ENCODE results near the gene TCF12. TPM values are rescaled to one million over a fixed set of nuclear protein-coding genes. Genes with fewer than 3 reads are reported as not detected.
A peak's percentile ranks its signal among the peaks of the same experiment; 100 is the strongest.

The TCF12 gene
- polyA plus RNA-seq, 1 donor (not counting 4 experiments of a cell fraction or from before 2014, with no cell fraction given): 48.3 TPM

DNA sequence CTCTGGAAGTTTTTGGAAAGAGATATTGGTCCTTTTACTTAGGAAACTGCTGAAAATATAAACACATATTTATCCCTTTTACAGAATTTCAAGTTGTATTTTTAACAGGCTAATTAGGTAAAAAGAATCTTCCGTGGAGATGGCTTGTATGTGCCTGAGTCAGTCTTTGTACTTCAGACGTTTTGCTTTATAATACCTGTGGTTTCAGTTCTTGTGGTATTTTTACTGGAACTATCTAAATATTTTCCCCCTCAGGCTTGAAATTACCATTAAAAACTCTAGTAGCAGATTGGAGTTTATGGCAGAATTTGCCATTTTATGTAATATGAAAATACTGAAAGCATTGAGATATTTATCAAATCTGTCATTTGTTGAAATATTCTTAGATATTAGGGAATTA, 306.2 kb downstream of the TCF12 start:
- Histone ChIP-seq H3K4me1 (ENCODE audit: control insufficient read depth, extremely low read depth, insufficient read depth, low read length) (no peaks in the 10 kb centered on the region), H3K9me3 (ENCODE audit: control insufficient read depth, low read depth, low read length) (no peaks in the 10 kb centered on the region), H4K20me1 (ENCODE audit: control insufficient read depth, extremely low read depth, insufficient read depth, low read length) (no peaks in the 10 kb centered on the region), H3K9ac (ENCODE audit: control insufficient read depth, extremely low read depth, insufficient read depth, low read length) (no peak overlapping the region), H3K4me2 (ENCODE audit: control insufficient read depth, extremely low read depth, insufficient read depth, low read depth, low read length) (peak overlapping the region; percentile 32), H2AFZ (ENCODE audit: control insufficient read depth, low read length) (no peak overlapping the region), H3K79me2 (ENCODE audit: control insufficient read depth, insufficient read depth, low read length) (no peaks in the 10 kb centered on the region), H3K27me3 (ENCODE audit: control insufficient read depth, extremely low read depth, insufficient read depth, low read length) (no peaks in the 10 kb centered on the region), H3K27ac (ENCODE audit: control insufficient read depth, insufficient read depth, low read length) (no peak overlapping the region), H3K9me1 (ENCODE audit: control insufficient read depth, extremely low read depth, insufficient read depth, low read length) (no peaks in the 10 kb centered on the region), H3K36me3 (ENCODE audit: control insufficient read depth in 2 of 2, extremely low read depth in 1 of 2, insufficient read depth in 2 of 2, low read length in 2 of 2) (no peaks in the 10 kb centered on the region), H3K4me3 (ENCODE audit: control insufficient read depth in 2 of 3, extremely low read depth in 1 of 3, insufficient read depth in 2 of 3, low read depth in 1 of 3, low read length in 3 of 3) (no peak overlapping the region)
- FAIRE-seq: no peak
- no peak for TF ChIP-seq EZH2 (IDR thresholded peaks at IDR 0.05; ENCODE audit: low read length)
- TF ChIP-seq, protein P1, sequence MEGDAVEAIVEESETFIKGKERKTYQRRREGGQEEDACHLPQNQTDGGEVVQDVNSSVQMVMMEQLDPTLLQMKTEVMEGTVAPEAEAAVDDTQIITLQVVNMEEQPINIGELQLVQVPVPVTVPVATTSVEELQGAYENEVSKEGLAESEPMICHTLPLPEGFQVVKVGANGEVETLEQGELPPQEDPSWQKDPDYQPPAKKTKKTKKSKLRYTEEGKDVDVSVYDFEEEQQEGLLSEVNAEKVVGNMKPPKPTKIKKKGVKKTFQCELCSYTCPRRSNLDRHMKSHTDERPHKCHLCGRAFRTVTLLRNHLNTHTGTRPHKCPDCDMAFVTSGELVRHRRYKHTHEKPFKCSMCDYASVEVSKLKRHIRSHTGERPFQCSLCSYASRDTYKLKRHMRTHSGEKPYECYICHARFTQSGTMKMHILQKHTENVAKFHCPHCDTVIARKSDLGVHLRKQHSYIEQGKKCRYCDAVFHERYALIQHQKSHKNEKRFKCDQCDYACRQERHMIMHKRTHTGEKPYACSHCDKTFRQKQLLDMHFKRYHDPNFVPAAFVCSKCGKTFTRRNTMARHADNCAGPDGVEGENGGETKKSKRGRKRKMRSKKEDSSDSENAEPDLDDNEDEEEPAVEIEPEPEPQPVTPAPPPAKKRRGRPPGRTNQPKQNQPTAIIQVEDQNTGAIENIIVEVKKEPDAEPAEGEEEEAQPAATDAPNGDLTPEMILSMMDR (optimal IDR thresholded peaks at IDR 0.05 in 1 of 3, IDR thresholded peaks at IDR 0.05 in 1 of 3, conservative IDR thresholded peaks at IDR 0.05 in 1 of 3; ENCODE audit: extremely low read depth in 1 of 3, insufficient read depth in 2 of 3, low read length in 3 of 3): no peak
- DNase-seq (ENCODE audit: low read depth, low spot score): no peak
- dilution Hi-C loops (cut with MboI; ENCODE audit: extremely low pct_ligation_motif_present, low sequenced_read_pairs): no loop called here

DNA sequence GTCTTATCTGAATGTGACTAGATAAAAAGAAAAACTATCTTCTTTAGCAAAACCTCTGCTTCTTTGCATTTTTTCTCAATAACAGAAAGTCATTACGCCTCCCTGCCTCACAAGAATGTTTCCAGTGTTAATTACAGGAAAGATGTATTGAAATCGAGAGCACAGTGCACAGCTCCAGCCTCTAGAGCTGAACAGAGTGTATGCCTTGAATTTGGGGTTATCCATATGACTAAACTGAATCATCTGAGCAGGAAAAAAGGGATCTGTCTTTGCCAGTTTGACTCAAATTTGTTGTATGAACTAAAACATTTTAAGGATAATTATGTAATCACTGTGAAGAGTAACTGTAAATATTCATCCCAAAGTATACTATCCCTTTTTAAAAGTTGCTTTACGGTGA, 308.7 kb downstream of the TCF12 start:
- Histone ChIP-seq H2AFZ (ENCODE audit: control insufficient read depth, low read length) (no peak overlapping the region), H3K36me3 (ENCODE audit: control insufficient read depth in 2 of 2, extremely low read depth in 1 of 2, insufficient read depth in 2 of 2, low read length in 2 of 2) (peaks cover 0 to under 1% of the 10 kb centered on the region in 2 experiments), H4K20me1 (ENCODE audit: control insufficient read depth, extremely low read depth, insufficient read depth, low read length) (no peaks in the 10 kb centered on the region), H3K9ac (ENCODE audit: control insufficient read depth, extremely low read depth, insufficient read depth, low read length) (no peak overlapping the region), H3K4me1 (ENCODE audit: control insufficient read depth, extremely low read depth, insufficient read depth, low read length) (no peaks in the 10 kb centered on the region), H3K9me3 (ENCODE audit: control insufficient read depth, low read depth, low read length) (no peaks in the 10 kb centered on the region), H3K27ac (ENCODE audit: control insufficient read depth, insufficient read depth, low read length) (no peak overlapping the region), H3K4me3 (ENCODE audit: control insufficient read depth in 2 of 3, extremely low read depth in 1 of 3, insufficient read depth in 2 of 3, low read depth in 1 of 3, low read length in 3 of 3) (no peak overlapping the region), H3K4me2 (ENCODE audit: control insufficient read depth, extremely low read depth, insufficient read depth, low read depth, low read length) (no peak overlapping the region), H3K79me2 (ENCODE audit: control insufficient read depth, insufficient read depth, low read length) (no peaks in the 10 kb centered on the region), H3K27me3 (ENCODE audit: control insufficient read depth, extremely low read depth, insufficient read depth, low read length) (no peaks in the 10 kb centered on the region), H3K9me1 (ENCODE audit: control insufficient read depth, extremely low read depth, insufficient read depth, low read length) (no peaks in the 10 kb centered on the region)
- no peak for FAIRE-seq
- no peak for DNase-seq (ENCODE audit: low read depth, low spot score)
- dilution Hi-C loops (cut with MboI; ENCODE audit: extremely low pct_ligation_motif_present, low sequenced_read_pairs): no loop called here
- no peak for TF ChIP-seq EZH2 (IDR thresholded peaks at IDR 0.05; ENCODE audit: low read length)
- TF ChIP-seq, protein P1 (optimal IDR thresholded peaks at IDR 0.05 in 1 of 3, IDR thresholded peaks at IDR 0.05 in 1 of 3, conservative IDR thresholded peaks at IDR 0.05 in 1 of 3; ENCODE audit: extremely low read depth in 1 of 3, insufficient read depth in 2 of 3, low read length in 3 of 3): no peak

All from keratinocyte (primary cell).